ENCODE measurements around the gene CDH26.
"Not testable (repeated sequence)": the region's sequence is repeated elsewhere in the genome, so short reads cannot be mapped to it uniquely, and the experiment has no call there.

Gene CDH26

GRCh38 chr20:60020251-60020650 is 62.0 kb downstream of the CDH26 start:
- no peak for DNase-seq

DNA sequence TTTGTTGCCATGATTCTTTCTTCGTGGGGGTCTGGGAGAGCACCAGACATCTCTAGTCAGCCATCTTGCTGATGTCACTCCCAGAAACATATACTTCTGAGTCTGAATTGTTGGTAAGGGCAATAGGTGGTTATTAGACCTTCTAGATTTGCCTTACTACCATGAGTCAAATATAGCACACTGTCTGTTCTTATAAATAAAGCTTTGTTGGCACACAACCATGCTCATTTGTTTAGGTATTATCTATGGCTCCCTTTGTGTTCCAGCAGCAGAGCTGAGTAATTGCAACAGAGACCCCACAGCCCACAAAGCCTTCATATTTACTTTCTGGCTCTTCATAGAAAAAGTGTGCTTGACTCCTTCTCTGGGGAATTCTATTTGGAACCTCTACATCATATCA is 62.9 kb downstream of the CDH26 start:
- no peak for DNase-seq

DNA sequence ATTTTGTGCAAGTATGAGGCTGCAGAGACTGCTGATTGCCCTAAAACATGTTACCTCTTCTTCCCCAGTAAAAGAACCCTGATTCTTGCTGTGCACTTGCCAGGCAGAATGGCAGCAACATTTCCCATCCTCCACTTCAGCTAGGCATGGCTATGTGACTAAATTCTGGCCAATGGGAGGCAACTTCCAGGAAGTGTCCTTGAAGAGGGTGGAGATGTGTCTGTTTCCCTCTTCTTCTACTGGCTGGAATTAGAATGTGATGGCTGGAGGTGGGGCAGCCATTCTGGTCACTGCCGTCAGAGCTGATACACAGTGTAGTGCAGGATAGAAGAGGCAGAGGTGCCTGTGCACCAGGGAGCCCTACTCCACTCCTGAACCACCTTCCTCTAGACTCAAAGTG is 64.6 kb downstream of the CDH26 start:
- no peak for DNase-seq

GRCh38 chr20:60024245-60024644 is 66.0 kb downstream of the CDH26 start:
- no peak for DNase-seq

DNA sequence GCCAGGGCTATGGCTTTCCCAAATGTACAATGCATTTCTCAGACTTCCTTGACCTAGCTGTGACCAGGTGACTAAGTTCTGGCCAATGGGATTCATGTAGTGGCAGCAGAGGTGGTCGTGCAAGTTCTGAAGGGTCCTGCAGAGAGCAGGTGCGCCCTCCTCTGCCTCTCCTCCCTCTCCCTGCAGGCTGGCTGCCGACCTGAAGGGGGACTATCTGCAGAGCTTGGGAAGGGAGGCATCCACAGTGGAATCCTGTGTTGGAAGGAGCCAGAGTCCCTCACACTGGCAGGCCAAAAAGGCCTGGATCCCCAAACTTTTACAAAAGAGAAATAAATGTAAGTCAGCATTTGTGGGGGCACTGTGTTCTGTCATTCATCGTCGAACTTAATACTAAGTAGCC is 66.6 kb downstream of the CDH26 start:
- DNase-seq = no peak

DNA sequence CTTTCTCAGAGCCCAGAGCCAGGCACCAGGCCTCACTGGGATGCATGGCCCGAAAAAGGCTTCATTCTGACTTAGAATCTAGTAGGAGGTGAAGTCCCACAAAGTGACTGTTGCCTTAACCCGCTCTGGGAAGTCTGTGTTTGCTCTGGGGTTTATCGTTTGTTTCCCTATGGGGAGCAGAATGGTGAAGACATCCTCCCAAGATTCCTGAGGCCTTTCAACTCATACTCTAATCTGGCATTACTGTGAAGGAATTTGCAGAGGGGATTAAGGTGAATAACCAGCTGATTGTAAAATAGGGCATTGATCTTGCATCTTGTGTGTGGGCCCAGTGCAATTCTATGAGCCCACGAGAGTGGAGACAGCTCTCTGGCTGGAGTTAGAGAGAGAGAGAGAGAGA is 67.8 kb downstream of the CDH26 start:
- no peak for DNase-seq

DNA sequence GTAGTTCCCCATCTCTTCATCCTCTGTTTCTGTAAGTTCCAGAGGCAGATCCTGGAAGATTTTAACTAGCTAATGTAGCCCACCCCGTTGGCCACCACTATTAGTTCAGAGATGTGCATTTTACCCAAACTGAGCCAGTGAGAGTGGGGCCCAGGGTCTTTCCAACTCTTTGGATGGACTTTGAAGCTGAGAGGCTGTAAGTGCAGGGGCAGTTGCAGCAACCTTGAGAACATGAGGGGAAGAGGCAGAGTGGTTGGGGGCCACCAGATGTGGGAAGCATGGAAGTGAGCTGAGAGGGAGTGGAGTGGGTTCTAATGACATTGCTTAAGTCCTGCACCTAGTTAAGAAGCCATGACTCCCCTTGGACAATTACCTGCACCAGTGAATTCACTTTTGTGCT is 72.2 kb downstream of the CDH26 start:
- DNase-seq = no peak

- DNase-seq = no peak
Observed at GRCh38 chr20:60031107-60031506, 72.9 kb downstream of the CDH26 start.

DNA sequence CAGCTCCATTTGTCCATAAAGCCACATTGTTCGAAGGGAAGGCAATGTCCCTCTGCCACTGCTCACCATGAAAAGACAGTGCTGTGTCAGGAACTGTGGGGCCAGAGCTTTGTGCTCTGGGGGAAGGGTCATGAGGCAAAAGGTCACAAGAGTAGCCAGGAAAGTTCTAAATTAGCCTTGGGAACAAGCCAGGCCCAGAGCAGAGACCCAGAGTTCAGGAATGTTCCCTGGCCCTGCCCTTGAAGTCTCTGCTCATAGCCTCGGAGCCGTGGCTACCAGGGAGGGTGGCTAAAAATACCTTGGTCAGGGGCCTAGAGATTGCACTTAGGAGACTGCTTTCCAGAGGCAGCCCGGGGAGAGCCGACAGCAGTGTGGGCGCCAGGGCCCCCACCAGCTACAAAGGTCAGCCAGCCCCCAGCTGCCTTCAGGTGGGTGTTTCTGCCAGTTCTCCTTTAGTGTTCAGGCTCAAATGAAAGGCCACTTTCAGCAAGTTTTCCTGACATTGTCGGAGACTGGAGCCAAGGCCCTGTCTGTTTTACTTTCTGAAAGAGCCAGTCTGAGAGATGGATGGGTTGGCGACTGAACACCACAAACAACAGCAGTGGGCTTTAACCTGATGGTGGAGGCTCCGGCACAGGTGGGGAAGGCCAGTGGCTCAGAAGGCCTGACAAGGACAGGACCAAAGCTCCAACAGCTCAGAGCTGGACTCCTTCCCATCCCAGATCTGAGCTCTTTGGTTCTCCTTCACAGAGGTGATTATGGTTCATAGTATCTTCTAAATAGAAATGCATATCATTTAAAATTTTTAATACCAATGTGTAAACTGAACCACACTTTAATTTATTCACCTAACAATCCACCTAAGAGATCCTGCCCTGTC is 76.2 kb downstream of the CDH26 start:
- DNase-seq = no peak

DNA sequence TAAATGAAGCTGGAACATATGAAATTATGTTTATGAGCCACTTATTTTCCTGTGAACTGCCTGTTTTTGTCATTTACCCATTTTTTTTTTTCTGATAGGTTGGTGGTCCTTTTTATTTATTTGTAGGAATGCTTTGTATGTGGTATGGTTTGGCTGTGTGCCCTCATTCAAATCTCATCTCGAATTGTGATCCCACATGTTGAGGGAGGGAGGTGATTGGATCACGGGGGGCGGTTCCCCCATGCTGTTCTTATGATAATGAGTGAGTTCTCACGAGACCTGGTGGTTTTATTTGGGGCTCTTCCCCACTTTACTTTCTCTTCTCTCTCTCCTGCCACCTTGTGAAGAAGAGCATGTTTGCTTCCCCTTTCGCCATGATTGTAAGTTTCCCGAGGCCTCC is 77.3 kb downstream of the CDH26 start:
- no peak for DNase-seq

GRCh38 chr20:60036346-60036745 is 78.1 kb downstream of the CDH26 start:
- DNase-seq = no peak

DNA sequence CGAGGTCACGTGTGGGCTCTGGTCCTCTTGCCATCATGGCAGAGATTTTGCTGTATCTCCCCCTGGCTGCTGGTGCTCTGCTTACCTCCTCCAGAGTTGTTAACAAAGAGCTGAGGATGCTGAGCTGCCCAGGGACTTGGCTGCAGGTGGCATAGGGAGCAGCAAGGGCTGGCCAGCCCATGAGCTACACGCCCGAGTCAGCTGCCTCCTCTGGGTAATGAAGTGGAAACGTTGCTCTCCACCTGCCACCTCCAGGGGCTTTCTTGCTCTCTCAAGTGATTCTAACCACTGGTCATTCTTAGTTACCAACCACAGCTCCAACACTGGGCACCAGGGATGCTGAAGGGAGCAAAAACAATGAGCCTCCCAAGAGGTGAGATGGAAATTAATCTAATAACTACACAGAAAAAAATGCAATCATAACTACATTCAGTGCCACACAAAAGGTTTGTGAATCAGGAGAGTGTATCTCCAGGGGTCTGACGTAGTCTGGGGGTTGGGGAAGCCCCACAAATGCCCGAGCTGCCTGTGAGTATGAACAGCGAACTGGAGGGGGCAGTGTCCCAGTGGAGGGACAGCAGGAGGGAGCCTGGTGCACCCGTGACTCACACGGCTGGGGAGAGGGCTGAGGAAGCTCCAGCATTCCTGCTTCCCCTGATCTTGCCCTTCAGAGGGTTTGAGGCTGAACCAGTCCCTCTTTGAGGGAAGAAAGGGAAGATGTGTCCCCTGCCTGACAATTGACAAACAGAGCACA is 78.7 kb downstream of the CDH26 start:
- no peak for DNase-seq

DNA sequence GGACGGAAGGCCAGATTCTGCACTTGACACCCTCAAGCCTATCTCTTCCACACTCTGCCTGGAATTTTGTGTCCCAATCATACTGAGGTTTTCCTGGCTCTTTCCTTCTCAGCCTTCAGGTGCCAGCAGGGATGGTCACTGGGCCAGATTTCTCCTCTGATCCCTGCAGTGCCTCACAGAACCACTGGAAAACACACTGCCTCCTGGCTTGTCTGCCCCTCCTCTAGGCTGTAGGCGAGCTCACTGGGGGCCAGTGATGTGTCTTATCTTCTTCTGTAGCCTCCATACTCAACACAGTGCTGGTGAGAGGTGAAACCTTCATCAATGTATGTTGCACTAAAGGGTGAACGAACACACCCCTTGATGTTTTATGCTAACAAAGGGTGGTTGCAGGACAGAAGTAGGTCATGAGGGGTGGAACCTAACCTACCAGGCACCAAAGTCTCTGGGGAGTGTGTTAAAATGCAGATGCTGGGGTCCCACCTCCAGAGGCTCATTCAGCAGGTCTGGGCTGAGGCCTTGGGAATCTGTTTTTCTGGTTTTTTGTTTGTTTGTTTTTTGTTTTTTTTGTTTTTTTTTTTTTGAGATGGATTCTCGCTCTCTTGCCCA is 80.3 kb downstream of the CDH26 start:
- DNase-seq = no peak

GRCh38 chr20:60039526-60039925 is 81.3 kb downstream of the CDH26 start:
- DNase-seq = no peak

- DNase-seq = no peak
Observed at GRCh38 chr20:60040471-60041162, 82.4 kb downstream of the CDH26 start.

DNA sequence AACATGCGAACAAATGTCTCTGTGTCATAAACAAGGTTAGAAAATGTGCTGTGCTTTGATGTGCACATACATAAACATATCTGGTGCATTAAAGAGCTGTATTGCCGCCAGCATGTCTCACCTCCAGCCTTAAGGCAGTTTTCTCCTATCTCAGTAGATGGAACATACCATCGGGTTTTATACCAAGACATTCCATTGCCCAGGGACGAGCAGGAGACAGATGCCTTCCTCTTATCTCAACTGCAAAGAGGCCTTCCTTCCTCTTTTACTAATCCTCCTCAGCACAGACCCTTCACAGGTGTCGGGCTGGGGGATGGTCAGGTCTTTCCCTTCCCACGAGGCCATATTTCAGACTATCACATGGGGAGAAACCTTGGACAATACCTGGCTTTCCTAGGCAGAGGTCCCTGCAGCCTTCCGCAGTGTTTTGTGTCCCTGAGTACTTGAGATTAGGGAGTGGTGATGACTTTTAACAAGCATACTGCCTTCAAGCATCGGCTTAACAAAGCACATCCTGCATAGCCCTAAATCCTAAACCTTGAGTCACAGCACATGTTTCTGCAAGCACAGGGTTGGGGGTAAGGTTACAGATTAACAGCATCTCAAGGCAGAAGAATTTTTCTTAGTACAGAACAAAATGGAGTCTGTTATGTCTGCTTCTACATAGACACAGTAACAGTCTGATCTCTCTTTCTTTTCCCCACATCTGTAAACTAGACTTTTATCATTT is 83.4 kb downstream of the CDH26 start:
- not testable (repeated sequence) for DNase-seq

GRCh38 chr20:60043435-60043834 is 85.2 kb downstream of the CDH26 start:
- DNase-seq = no peak

- peak; percentile 99 for DNase-seq
Observed at GRCh38 chr20:60046011-60046413, 87.8 kb downstream of the CDH26 start.

DNA sequence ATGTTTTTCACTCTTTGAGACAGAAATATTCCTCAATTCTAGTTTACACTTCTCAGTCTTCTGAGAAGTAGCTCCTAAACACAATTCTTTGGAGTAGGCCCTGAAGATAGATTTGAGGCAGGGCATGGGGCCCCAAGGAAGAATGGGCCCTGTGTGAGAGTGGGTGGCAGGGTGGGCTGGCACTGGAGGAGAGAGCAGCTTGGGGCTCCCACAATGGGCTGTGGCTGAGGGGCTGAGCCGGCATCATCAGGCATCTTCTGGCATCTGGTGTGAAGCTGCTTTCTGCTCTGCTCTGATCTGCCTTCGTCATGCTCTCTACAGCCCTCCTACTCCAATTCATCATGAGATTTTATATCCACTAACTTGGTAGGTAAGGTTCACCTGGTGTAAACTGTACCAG is 88.2 kb downstream of the CDH26 start:
- no peak for DNase-seq

GRCh38 chr20:60046860-60047259 is 88.6 kb downstream of the CDH26 start:
- DNase-seq = no peak

GRCh38 chr20:60048634-60049521 is 90.7 kb downstream of the CDH26 start:
- DNase-seq = no peak
